Right renal pelvis (tissue), 4 donors: ENCODE results near the gene CARD10. TPM values are rescaled to one million over a fixed set of nuclear protein-coding genes. Genes with fewer than 3 reads are reported as not detected.

Experiments used
- DNase-seq, 4 donors: peaks; one replicate each; pipeline ENCODE4 v3.0.0-alpha.2; 2013; ENCODE audit warnings: low read depth in 4 of 4, low spot score in 3 of 4, missing footprints in 1 of 4
- polyA plus RNA-seq, 4 donors: library from polyadenylated mRNA; unstranded; fragments of 120-200 nt; gene quantifications; one replicate each; pipeline ENCODE4 v1.2.1, GENCODE V29; 2013; ENCODE audit not compliant: insufficient read length in 4 of 4

The CARD10 gene
- polyA plus RNA-seq, 4 donors = 21.9 to 25.3 (median 23.3) TPM

DNA sequence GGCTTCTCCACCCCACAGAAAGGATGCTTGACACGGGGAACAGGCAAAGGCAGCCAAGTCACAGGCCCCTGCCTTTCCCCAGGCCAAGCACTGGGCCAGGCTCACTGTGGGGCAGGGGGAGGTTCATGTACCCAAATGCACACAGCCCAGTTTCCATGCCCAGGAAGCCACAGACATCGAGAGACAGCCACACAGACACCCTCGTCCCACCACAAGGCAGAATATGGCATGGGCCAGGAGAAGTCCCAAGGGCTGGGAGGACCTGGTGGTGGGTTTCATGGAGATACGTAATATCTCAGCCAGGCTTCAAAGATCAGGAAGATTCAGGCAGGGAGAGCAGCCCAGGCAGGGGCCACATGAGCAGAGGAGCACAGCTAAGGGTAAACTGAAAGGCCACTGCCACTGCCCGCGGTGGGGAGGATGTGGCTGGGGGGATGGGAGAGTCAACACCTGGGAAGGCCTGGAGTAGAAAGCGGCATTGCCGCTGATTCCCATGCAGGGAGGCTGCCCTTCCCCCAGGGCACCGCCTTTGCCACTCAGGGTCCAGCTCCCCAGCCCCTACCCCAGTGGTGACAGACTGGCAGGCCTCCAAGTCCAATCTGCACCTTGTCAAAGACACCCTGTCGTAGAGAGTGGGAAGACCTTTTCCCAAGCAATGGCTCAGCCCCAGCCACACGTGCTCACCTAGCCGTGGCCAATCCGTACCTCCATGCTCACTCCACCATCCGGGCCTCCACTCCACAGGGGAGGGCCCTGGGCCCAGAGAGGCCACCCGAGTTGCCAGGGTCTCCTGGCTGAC is 30.7 kb downstream of the CARD10 start:
- no peak for DNase-seq

DNA sequence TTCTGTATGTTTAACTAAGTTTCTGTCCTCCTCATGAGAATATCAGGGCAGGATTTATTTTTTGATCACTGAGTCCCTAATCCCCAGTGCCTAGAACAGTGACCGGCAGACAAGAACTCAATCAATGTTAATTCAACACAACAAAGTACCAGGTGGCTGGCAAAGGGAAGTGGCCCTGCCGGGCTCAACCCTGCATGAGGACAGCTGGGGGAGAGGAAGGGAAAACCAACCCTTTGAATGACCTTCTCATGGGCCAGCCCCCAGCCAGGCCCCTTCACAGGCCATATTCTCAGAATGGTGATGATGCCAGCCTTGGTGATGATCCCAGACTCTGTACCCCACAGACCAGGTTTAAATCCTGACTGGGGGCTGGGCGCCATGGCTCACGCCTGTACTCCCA is 31.6 kb downstream of the CARD10 start:
- DNase-seq = no peak

- DNase-seq = no peak
These were observed 32.1 kb downstream of the CARD10 start for GRCh38 chr22:37487129-37487528.

- DNase-seq = peak; percentile 50 to 65 (median 64)
These were observed 32.9 kb downstream of the CARD10 start, which contains the start of gene MFNG for GRCh38 chr22:37486224-37486845. TSS of gene MFNG (minus strand) at chr22:37486384. CDS start at chr22:37486177, 207 bp downstream.

- DNase-seq = no peak
These were observed 33.6 kb downstream of the CARD10 start for GRCh38 chr22:37485395-37486223.

DNA sequence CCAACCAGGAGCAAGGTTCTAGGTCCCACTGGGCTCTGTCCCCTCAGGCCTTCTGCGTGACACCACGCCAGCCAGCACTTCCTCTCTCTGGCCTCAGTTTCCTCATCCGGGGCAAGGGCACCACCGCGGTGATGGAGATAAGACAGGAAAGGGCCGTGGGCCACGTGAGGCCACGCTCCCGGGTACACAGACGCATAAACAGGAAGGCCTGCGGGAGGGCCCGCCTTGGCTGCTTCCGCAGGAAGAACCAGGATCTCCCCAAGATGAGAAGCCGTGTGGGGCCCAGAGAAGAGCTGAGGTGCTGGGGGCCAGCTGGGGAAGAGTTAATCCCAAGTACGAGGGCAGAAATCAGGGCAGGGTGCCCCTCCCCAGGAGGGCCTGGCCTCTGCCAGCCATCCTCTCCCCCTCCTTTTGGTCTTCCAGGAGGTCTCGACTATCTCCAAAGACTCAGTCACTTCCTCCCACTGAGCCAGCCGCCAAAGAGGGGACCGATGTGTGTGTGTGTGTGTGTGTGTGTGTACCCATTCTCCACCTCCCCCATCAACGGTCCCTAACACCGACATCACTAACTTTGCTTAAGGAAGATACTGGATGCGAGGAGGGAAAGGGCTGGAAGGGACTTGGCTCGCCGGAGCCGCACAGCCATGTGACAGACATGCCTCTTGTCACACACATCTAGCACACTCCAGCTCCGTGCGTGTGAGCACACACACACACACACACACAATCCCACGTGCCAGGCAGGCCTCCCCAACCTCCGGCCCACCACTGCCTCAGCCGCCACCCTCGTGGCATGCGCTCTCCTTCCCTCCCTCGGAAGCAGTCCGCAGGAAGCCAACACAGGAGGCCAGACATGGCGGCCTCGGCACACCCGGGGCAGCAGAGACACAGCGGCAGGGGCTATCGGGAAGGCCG is 34.5 kb downstream of the CARD10 start:
- no peak for DNase-seq

- no peak for DNase-seq
These were observed 36.2 kb downstream of the CARD10 start for GRCh38 chr22:37483050-37483449.

- DNase-seq = no peak
These were observed 37.0 kb downstream of the CARD10 start for GRCh38 chr22:37482244-37482643.

DNA sequence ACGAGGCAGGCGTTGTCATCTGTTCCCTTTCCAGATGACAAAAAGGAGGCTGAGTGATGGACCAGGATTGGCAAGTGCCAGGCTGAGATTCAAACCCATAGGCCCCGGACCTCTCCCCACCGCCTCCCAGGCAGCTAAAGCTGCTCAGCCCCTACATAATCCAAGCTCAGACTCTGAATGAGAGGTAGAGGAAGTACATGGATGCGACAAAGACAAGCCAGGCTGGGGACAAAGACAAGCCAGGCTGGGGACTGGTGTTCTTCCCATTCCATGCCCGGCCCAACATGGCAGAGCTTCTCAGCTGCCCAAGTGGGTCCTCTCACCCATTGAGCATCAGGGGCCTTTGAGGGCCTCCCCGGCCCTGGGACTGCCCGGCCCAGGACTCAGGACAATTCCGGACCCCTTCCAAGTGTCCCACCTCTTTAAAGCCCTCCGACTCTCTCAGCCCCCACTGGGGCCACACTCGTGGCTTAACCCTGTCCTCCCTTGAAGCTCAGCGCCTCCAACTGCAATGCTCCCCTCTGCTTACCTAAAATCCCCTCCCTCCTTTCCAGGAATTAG is 37.8 kb downstream of the CARD10 start:
- no peak for DNase-seq

DNA sequence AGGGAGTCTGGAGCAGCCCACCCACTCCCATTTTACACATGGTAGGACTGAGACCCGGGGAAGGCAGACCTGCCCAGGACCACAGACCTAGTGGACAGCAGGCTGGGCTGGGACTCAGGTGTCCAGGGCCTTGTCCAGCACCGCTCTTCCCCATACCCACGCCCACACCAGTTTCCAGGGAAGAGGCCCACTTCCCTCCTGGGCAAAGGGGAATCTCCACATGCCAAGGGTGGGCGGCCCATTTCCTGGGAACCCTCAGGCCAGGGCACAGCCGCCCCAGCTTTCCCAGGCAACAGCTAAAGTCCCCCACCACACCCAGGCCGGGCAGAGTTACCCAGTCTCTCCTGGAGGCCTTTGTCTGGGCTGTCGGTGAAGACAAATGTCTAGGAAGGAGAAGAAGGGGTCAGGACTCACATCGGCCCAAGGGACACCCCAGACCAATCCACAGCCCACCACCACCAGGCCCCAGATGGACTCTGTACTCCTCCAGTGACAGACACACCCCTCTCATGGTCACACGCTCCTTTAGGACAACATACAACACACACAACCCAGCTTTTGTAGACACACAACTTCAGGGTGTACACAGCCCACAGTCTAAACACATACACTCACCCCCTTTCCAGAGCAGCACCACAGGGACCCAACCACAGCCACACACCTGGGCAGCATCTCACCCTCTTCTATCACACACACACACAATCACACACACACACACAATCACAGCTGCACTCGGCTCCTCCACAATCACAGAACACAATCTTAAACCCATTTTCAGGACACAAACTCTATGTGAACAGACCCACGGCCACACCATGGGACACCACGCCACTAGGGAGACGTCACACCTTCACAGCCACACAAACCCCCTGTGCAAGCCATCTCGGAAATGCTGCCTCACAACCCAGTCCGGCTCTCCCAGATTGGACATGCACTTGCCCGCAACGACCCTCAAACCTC is 38.5 kb downstream of the CARD10 start:
- DNase-seq = no peak

GRCh38 chr22:37479196-37479595 is 40.0 kb downstream of the CARD10 start:
- no peak for DNase-seq

- no peak for DNase-seq
These were observed 42.6 kb downstream of the CARD10 start for GRCh38 chr22:37476389-37477329.

DNA sequence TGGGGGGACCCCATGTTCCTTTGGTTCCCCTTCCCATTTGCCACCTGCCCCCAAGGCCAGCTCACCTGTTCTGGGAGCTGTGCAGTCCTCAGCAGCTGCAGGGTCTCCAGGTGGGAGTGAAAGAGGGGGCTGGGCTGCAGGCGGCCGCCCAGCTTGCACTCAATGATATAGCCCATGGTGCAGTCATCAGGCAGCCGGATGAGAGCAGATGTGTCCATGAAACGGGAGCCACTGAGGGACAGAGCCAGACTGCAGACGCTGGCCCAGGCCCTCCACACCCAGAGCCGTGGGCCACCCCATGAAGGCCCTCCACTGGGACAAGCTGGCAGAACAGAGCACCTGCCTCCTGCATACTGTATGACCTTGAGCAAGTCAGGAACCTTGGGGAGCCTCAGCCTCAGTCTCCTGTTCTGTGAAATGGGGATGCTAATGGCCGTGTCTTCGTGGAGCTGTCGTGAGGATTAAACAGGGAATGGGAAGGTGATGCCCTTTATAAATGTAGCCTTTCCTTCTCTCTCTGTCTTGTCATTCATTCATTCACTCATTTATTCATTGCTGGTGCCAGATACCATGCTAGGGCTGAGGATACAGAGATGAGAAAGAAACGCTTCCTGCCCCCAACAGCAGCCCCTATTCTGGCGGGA is 44.6 kb downstream of the CARD10 start:
- no peak for DNase-seq

DNA sequence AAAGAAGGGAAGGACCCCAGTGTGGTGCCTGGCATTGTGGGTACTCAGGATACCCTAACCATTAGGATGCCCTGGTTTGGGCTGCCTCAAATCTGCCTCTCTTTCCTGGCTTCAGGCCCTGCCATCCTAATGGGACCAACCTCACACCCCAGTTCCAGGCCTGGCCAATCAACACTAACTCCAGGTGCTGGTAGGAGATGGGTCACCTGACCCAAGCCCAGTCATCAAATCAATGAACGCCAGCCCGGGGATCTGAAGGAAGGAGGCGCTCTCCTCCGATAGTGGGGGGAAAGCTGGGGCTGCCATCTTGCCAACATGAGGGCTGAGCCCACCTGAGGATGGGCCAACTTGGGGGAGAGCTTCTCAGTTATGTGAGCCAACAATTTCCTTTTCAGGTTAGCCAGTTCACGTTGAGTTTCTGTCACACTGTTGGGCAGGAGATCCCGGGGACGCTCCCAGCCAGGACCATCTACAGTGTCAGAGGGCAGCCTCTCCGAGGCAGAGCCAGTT is 45.7 kb downstream of the CARD10 start:
- no peak for DNase-seq

DNA sequence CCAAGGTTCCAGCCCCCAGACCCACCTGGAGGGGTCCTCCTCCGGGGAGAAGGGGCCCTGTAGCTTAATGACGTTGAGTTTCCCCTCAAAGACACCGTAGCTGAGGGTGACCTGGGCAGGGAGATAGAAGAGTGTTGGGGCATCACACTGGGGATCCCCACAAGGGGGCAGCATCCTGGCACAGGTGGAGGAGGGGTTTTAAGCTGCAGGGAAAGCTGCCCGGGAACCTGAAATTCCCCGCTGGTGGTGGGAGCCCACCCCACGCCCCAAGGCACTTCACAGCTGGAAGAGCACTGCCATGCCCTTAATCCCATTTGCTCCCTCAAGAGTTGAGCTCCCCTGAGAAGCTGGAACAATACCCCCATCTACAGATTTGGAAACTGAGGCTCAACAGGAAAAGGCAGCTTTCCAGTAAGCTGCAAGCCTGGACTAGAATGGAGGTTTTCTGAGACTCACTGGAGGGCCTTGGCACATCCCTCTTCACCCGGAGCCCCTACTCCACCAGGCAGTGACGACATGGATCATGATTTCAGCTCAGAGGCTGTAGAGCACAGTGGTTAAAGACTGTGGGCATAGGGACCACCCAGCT is 46.7 kb downstream of the CARD10 start:
- DNase-seq = no peak

DNA sequence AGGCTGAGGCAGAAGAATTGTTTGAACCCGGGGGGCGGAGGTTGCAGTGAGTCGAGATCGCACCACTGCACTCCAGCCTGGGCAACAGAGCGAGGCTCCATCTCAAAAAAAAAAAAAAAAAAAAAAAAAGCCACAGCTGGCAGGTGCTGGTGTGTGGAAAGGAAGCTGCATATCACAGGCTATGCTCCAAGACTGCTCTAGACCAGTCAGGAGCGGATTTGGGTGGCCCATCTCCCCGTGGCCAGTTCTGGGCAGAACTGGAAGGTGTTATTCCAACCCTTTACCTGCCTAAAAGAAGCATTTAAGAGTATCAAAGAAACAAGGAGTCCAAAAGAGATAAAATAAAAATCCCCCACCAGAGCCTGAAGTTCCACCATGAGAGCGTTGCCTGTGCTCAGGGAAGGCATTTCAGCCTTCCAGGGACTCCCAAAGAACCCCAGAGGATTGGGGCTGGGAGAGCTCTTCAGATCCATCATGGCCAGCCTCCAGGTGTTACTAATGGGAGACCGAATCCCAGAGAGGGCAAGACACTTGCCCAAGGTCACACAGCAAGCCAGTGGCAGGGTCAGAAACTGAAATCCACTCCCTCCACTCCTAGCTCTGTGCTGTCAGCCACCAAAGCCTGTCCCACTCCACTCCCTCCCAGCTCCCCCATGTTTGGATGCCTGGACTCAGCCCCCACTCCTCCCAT is 47.3 kb downstream of the CARD10 start:
- DNase-seq = no peak
